Measurements from ENCODE around the gene ZNF677.
"Not testable (repeated sequence)": the region's sequence is repeated elsewhere in the genome, so short reads cannot be mapped to it uniquely, and the experiment has no call there.

The ZNF677 gene

DNA sequence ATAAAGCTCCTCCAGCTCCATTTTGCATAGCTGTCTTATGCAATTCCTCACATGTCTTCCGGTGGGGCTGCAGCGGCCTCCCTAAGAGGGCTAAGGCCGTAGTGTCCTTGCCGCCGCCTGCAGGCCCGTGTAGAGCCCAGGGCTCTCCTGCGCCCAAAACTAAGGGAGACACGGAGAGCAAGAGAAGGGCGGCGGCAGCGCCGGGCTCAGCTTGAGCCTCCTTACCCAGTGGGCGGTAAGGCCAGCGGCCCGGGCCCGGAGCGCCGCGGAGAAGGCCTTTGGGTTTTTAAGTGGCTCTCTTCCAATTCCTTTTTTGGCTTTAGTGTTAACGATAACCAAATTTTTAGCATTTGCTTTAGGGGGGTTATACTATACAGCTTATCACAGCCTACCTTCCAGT lies 30.1 kb downstream of the ZNF677 start:
- POLR2A ChIA-PET: no interaction called here
- Histone ChIP-seq H3K4me3 (ENCODE audit: low read depth, low read length) (no peak overlapping the region), H3K27ac (ENCODE audit: extremely low read depth, low read depth, low read length) (no peak overlapping the region), H3K36me3 (ENCODE audit: control insufficient read depth in 2 of 2, insufficient read depth in 1 of 2, low read length in 2 of 2) (no peaks in the 10 kb centered on the region), H3K9me3 (ENCODE audit: control insufficient read depth, insufficient read depth, low read depth, low read length) (no peaks in the 10 kb centered on the region; the same call in 1 of the 2 replicates), H3K4me1 (ENCODE audit: control insufficient read depth, insufficient read depth, low read length) (no peaks in the 10 kb centered on the region)
- CTCF ChIA-PET: no interaction called here
- TF ChIP-seq ZSCAN4 (tag by site-specific recombination; IDR thresholded peaks at IDR 0.05) (no peak), ZNF398 (tag by site-specific recombination; IDR thresholded peaks at IDR 0.05) (no peak), ZNF302 (tag by site-specific recombination; IDR thresholded peaks at IDR 0.05; ENCODE audit: low read depth) (no peak), ZNF549 (tag by site-specific recombination; IDR thresholded peaks at IDR 0.05) (no peak), ZFP69B (tag by site-specific recombination; IDR thresholded peaks at IDR 0.05) (no peak), WT1 (tag by site-specific recombination; IDR thresholded peaks at IDR 0.05) (no peak), ZNF707 (tag by site-specific recombination; IDR thresholded peaks at IDR 0.05) (no peak), OVOL3 (tag by site-specific recombination; IDR thresholded peaks at IDR 0.05) (no peak), ZNF423 (tag by site-specific recombination; IDR thresholded peaks at IDR 0.05) (no peak), ZNF501 (tag by site-specific recombination; IDR thresholded peaks at IDR 0.05) (no peak), HOXC10 (CRISPR knock-in tag; IDR thresholded peaks at IDR 0.05) (no peak), KLF8 (tag by site-specific recombination; IDR thresholded peaks at IDR 0.05) (no peak), ZFP3 (tag by site-specific recombination; IDR thresholded peaks at IDR 0.05; ENCODE audit: low read depth) (no peak), AEBP2 (tag by site-specific recombination; IDR thresholded peaks at IDR 0.05; ENCODE audit: borderline replicate concordance) (no peak), ZFP41 (tag by site-specific recombination; IDR thresholded peaks at IDR 0.05; ENCODE audit: borderline replicate concordance) (no peak)
- TF ChIP-seq, protein P1, sequence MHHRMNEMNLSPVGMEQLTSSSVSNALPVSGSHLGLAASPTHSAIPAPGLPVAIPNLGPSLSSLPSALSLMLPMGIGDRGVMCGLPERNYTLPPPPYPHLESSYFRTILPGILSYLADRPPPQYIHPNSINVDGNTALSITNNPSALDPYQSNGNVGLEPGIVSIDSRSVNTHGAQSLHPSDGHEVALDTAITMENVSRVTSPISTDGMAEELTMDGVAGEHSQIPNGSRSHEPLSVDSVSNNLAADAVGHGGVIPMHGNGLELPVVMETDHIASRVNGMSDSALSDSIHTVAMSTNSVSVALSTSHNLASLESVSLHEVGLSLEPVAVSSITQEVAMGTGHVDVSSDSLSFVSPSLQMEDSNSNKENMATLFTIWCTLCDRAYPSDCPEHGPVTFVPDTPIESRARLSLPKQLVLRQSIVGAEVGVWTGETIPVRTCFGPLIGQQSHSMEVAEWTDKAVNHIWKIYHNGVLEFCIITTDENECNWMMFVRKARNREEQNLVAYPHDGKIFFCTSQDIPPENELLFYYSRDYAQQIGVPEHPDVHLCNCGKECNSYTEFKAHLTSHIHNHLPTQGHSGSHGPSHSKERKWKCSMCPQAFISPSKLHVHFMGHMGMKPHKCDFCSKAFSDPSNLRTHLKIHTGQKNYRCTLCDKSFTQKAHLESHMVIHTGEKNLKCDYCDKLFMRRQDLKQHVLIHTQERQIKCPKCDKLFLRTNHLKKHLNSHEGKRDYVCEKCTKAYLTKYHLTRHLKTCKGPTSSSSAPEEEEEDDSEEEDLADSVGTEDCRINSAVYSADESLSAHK (tag by site-specific recombination; IDR thresholded peaks at IDR 0.05): no peak

DNA sequence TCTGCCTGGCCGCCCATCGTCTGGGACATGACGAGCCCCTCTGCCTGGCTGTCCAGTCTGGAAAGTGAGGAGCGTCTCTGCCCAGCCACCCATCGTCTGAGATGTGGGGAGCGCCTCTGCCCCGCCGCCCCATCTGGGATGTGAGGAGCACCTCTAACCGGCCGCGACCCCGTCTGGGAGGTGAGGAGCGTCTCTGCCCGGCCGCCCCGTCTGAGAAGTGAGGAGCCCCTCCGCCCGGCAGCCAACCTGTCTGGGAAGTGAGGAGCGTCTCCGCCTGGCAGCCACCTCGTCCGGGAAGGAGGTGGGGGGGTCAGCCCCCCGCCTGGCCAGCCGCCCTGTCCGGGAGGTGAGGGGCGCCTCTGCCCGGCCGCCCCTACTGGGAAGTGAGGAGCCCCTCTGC lies 32.0 kb downstream of the ZNF677 start:
- H3K36me3 ChIP-seq (ENCODE audit: control insufficient read depth in 2 of 2, insufficient read depth in 1 of 2, low read length in 2 of 2); POLR2A ChIA-PET; H3K9me3 ChIP-seq (ENCODE audit: control insufficient read depth, insufficient read depth, low read depth, low read length): not testable (repeated sequence)

More for the DNA sequence above, 32.0 kb downstream of the ZNF677 start:
- H3K4me3 ChIP-seq (ENCODE audit: low read depth, low read length); H3K27ac ChIP-seq (ENCODE audit: extremely low read depth, low read depth, low read length); CTCF ChIA-PET; H3K4me1 ChIP-seq (ENCODE audit: control insufficient read depth, insufficient read depth, low read length): not testable (repeated sequence)

Data from HEK293 (cell line).